LNCAP (cell line): ENCODE data around the gene HEATR1.

Experiments used
- CTCF ChIP-seq: fragments of 450-650 bp; IDR thresholded peaks from 2 replicates; pipeline ENCODE4 v1.5.1; 2017; ENCODE audit warnings: mild to moderate bottlenecking

HEATR1 gene

DNA sequence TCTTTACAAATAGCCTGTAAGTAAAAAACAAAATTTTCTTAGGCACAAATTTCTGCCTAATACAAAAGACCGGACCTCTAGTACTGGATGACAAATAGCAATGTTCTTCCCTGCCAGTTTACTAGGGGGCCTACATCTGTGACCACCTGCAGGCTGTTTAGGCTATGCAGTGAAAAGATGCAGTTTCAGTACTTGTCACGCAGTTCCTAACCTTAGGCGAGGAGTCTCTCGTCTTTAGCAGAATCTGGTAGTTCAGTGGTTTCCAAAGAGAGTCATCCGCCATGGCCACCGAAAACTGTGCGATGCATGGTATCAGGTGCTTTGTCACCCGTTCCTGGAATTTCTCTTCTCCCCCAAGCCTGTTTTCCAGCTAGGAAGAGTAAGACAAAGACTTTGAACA is 50.9 kb downstream of the HEATR1 start:
- TF ChIP-seq CTCF: no peak

DNA sequence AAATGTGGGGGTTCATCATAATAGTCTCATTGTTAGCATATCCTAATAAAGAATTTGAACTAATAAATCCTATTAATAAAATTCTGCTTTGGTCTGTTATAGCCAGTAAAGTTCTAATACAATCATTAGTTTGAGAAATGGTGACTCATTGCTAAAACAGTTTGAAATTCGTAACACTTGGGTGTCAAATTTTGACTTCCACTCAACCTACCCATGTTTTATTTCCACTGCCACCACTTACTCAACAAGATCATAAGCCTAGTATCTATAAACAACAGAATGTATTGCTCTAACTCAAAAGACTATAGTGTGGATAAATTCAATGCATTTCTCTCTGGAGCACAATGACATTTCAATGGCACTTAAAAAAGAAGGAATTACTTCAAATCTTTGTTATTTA is 51.4 kb downstream of the HEATR1 start:
- TF ChIP-seq CTCF: no peak

DNA sequence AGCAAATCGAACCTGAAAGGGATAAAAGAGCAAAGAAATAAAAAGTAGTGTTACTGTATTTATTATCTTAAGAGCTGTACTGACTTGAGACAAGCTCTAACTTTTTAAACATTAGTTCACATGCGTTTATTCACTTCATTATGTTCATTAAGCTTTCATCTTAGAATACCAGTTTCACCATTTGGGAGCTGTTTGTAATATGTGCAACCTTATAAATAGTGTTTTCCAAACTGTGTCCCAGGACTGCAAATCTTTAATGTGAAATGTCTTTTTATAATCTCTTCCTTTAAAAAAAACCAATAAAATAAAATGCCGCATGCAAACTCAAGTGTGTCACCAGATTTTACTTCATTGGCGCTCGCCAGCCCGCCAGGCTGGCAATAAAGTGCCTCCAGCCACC is 52.2 kb downstream of the HEATR1 start:
- no peak for TF ChIP-seq CTCF

DNA sequence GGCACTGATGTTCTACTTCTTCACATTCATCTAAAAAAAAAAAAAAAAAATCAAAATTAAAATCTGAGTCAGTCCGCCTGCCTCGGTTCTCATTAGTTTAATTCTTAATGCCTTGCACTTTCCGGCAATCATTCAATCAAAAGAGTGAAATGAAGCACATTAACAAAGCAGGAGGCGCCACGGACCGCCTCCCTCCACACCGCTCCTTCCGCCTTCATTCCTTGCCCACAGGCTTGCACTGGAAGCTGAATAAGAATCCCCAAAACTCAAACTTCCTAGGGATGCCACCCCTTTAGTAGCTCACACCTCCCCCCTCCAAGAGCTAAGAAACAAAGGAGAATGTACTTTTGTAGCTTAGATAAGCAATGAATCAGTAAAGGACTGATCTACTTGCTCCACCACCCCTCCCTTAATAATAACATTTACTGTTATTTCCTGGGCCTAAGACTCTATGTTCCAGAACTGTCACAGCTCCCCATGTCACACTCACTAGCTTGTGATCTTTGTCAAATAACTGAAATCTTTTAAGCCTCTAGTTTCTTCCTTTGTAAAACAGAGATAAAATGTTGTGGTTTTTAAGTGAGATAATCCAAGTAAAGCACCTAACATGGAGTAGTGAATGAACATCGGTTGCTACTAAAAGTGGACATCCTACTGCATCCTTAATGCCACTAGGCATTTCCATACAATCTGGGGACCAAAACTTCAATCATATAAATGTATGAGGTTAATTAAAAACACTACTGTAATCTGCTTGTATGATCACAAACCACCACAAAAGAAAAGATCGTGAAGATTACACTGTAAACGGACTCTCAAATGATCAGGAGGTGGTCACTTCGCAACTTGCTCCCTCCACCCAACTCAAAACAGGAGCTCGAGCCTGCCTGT is 53.1 kb downstream of the HEATR1 start:
- no peak for TF ChIP-seq CTCF

GRCh38 chr1:236548452-236548851 is 55.9 kb downstream of the HEATR1 start:
- TF ChIP-seq CTCF: no peak

- TF ChIP-seq CTCF: no peak
Observed at GRCh38 chr1:236545621-236546169, 58.6 kb downstream of the HEATR1 start.

DNA sequence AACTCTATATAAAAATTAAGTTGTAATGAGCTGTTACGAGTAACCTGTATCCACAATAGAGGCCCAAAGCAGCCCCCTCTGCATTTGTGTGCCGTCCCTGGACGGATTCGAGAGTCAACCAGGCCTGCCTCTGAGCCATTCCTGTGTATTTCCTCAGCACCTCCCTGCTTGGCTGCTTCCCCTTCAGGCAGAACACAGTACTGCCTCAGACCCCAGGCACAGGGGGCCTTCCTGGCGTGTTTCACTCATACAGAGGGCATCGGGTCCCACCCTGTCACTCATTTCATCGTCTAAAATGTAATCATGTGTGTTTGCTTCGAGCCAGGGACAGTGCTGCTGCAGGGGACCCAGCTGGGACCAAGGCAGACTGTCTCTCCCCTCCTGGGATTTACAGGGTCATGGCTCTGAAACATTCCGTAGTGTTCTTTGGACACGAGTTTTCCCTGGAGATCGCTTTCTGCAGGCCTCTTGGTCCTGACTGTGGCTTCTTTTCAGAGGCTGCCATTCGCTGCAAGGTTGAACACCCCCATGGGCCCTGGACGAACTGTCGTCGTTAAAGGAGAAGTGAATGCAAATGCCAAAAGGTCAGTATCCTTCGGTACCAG is 61.1 kb downstream of the HEATR1 start:
- no peak for TF ChIP-seq CTCF
